ENCODE data around the gene TTC31.
"Not testable (repeated sequence)": the region's sequence is repeated elsewhere in the genome, so short reads cannot be mapped to it uniquely, and the experiment has no call there.

TTC31 gene

GRCh38 chr2:74481431-74481830 is 1.4 kb upstream of the TTC31 start:
- no peaks in the 10 kb centered on the region for H3F3A ChIP-seq (ENCODE audit: control insufficient read depth, insufficient read depth)
- H3K4me3 ChIP-seq (ENCODE audit: low read length): peak overlapping the region; percentile 98
- H4K20me1 ChIP-seq (ENCODE audit: control insufficient read depth, insufficient read depth, low read depth, low read length): peaks cover 10% of the 10 kb centered on the region; the same call in 1 of the 2 replicates
- H3K27me3 ChIP-seq (ENCODE audit: control insufficient read depth, low read length): no peaks in the 10 kb centered on the region
- peaks cover 35% of the 10 kb centered on the region for H3K36me3 ChIP-seq (ENCODE audit: control insufficient read depth, low read length)
- peak overlapping the region; percentile 99 for H3K4me2 ChIP-seq (ENCODE audit: low read length)
- H3K79me2 ChIP-seq (ENCODE audit: control insufficient read depth, low read length): peaks cover 36% of the 10 kb centered on the region
- TF ChIP-seq EZH2phosphoT487 (IDR thresholded peaks at IDR 0.05; ENCODE audit: borderline replicate concordance, low read length): no peak
- TF ChIP-seq CTCF (IDR thresholded peaks at IDR 0.05; ENCODE audit: low read depth, low read length, poor library complexity, severe bottlenecking): no peak
- H3K4me1 ChIP-seq (ENCODE audit: control insufficient read depth, low read length): peaks cover 23% of the 10 kb centered on the region
- no peaks in the 10 kb centered on the region for H3K9me3 ChIP-seq (ENCODE audit: control insufficient read depth, insufficient read depth, low read length)
- H3K27ac ChIP-seq (ENCODE audit: low read depth, low read length): no peak overlapping the region
- H3K9me2 ChIP-seq (replicated peaks; ENCODE audit: control insufficient read depth, low read length): no peaks in the 10 kb centered on the region

GRCh38 chr2:74481961-74482800 is 700 bp upstream of the TTC31 start:
- TF ChIP-seq CTCF (IDR thresholded peaks at IDR 0.05; ENCODE audit: low read depth, low read length, poor library complexity, severe bottlenecking): no peak
- Histone ChIP-seq H3K27me3 (ENCODE audit: control insufficient read depth, low read length) (no peaks in the 10 kb centered on the region), H3K9me3 (ENCODE audit: control insufficient read depth, insufficient read depth, low read length) (no peaks in the 10 kb centered on the region), H3K79me2 (ENCODE audit: control insufficient read depth, low read length) (peaks cover 36% of the 10 kb centered on the region), H4K20me1 (ENCODE audit: control insufficient read depth, insufficient read depth, low read depth, low read length) (peaks cover 10% of the 10 kb centered on the region; the same call in 1 of the 2 replicates), H3K4me2 (ENCODE audit: low read length) (peak overlapping the region; percentile 99), H3K36me3 (ENCODE audit: control insufficient read depth, low read length) (peaks cover 35% of the 10 kb centered on the region), H3K4me3 (ENCODE audit: low read length) (peak overlapping the region; percentile 98), H3K27ac (ENCODE audit: low read depth, low read length) (peak overlapping the region; percentile 78), H3K4me1 (ENCODE audit: control insufficient read depth, low read length) (peaks cover 23% of the 10 kb centered on the region), H3K9me2 (replicated peaks; ENCODE audit: control insufficient read depth, low read length) (no peaks in the 10 kb centered on the region), H3F3A (ENCODE audit: control insufficient read depth, insufficient read depth) (no peaks in the 10 kb centered on the region)

- H3K27ac ChIP-seq (ENCODE audit: low read depth, low read length): peak overlapping the region; percentile 78; the same call in 1 of the 2 replicates
- H3K9me3 ChIP-seq (ENCODE audit: control insufficient read depth, insufficient read depth, low read length); H3F3A ChIP-seq (ENCODE audit: control insufficient read depth, insufficient read depth); H3K9me2 ChIP-seq (replicated peaks; ENCODE audit: control insufficient read depth, low read length); H3K27me3 ChIP-seq (ENCODE audit: control insufficient read depth, low read length); H4K20me1 ChIP-seq (ENCODE audit: control insufficient read depth, insufficient read depth, low read depth, low read length): not testable (repeated sequence)
- peak overlapping the region; percentile 99 for H3K4me2 ChIP-seq (ENCODE audit: low read length)
- H3K36me3 ChIP-seq (ENCODE audit: control insufficient read depth, low read length): peaks cover 31% of the 10 kb centered on the region
- peaks cover 23% of the 10 kb centered on the region for H3K4me1 ChIP-seq (ENCODE audit: control insufficient read depth, low read length)
- peak overlapping the region; percentile 98 for H3K4me3 ChIP-seq (ENCODE audit: low read length)
- H3K79me2 ChIP-seq (ENCODE audit: control insufficient read depth, low read length): peaks cover 36% of the 10 kb centered on the region
These were observed 839 bp downstream of the TTC31 start for GRCh38 chr2:74483675-74484164.

GRCh38 chr2:74486141-74486540 is 3.3 kb downstream of the TTC31 start:
- no peak overlapping the region for H3K27ac ChIP-seq (ENCODE audit: low read depth, low read length)
- H3K4me2 ChIP-seq (ENCODE audit: low read length): no peak overlapping the region
- peaks cover 24% of the 10 kb centered on the region for H3K79me2 ChIP-seq (ENCODE audit: control insufficient read depth, low read length)
- H3K36me3 ChIP-seq (ENCODE audit: control insufficient read depth, low read length): peaks cover 20% of the 10 kb centered on the region
- no peaks in the 10 kb centered on the region for H3K9me2 ChIP-seq (replicated peaks; ENCODE audit: control insufficient read depth, low read length)
- H3K9me3 ChIP-seq (ENCODE audit: control insufficient read depth, insufficient read depth, low read length): no peaks in the 10 kb centered on the region
- no peaks in the 10 kb centered on the region for H3F3A ChIP-seq (ENCODE audit: control insufficient read depth, insufficient read depth)
- H3K4me1 ChIP-seq (ENCODE audit: control insufficient read depth, low read length): peaks cover 17% of the 10 kb centered on the region
- peaks cover 7% of the 10 kb centered on the region; the same call in 1 of the 2 replicates for H4K20me1 ChIP-seq (ENCODE audit: control insufficient read depth, insufficient read depth, low read depth, low read length)
- TF ChIP-seq CTCF (IDR thresholded peaks at IDR 0.05; ENCODE audit: low read depth, low read length, poor library complexity, severe bottlenecking) (no peak), EZH2phosphoT487 (IDR thresholded peaks at IDR 0.05; ENCODE audit: borderline replicate concordance, low read length) (no peak)
- H3K27me3 ChIP-seq (ENCODE audit: control insufficient read depth, low read length): no peaks in the 10 kb centered on the region
- H3K4me3 ChIP-seq (ENCODE audit: low read length): no peak overlapping the region
